HG02885 (cell line): Measurements from ENCODE around the gene AMD1.
"Not testable (repeated sequence)": the region's sequence is repeated elsewhere in the genome, so short reads cannot be mapped to it uniquely, and the experiment has no call there.

ENCODE experiments used
- ATAC-seq: cut with Tn5 transposase; IDR thresholded peaks from one replicate; pipeline ENCODE4 v1.9.1; 2021; ENCODE audit warnings: mild to moderate bottlenecking; ENCODE audit not compliant: unreplicated experiment, poor library complexity

The AMD1 gene

DNA sequence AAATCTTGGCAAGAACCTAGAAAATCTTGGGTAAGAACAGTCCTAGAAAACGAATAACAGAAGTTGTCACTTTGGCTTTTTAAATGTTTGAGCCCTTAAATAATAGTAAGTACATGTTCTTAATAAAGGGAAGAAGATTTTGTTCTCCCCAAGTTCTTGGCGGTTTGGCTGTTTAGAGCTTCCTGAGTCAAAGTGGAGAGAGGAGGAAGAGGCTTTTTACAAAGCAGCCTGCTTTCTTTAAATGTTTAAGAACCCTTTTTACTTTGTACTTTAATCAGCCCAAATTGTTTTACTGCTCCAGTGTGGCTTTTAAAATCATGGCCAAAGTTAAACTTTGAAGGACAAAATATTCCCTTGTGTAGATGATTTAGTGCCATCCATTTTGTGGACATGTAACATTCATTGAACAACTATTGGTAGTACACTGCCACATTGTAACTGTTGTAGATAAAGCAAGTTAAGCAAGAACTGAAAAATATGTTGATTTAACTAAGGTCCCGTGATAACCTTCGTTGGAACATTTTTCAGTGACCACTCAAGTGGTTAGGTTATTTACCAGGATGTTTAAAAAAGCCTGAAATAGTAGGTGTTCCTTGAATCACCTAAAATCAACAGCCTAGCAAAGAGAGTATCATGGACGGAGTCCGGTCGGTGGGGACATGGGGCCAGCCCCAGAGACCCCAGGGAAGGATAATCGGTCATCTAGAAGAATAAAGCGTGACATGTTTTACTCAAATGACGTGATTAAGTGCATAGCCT lies 2.4 kb downstream of the AMD1 start:
- ATAC-seq, result no peak

DNA sequence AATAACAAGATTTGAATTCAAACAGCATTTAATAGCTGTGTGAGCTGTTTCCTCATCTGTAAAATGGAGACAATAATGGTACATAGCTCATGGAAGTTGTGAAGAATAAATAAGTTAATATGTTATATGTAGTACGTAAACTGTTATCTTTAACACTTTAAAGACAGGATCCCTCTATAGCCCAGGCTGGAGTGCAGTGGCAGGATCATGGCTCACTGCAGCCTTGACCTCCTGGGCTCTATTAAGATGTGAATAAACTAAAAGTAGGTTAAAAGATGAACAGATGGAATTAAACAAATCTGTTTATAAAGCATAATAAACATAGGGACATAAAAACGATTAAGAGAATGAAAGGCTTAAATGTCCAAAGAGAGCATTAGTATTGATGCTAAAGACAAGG lies 3.0 kb downstream of the AMD1 start:
- ATAC-seq, result no peak

DNA sequence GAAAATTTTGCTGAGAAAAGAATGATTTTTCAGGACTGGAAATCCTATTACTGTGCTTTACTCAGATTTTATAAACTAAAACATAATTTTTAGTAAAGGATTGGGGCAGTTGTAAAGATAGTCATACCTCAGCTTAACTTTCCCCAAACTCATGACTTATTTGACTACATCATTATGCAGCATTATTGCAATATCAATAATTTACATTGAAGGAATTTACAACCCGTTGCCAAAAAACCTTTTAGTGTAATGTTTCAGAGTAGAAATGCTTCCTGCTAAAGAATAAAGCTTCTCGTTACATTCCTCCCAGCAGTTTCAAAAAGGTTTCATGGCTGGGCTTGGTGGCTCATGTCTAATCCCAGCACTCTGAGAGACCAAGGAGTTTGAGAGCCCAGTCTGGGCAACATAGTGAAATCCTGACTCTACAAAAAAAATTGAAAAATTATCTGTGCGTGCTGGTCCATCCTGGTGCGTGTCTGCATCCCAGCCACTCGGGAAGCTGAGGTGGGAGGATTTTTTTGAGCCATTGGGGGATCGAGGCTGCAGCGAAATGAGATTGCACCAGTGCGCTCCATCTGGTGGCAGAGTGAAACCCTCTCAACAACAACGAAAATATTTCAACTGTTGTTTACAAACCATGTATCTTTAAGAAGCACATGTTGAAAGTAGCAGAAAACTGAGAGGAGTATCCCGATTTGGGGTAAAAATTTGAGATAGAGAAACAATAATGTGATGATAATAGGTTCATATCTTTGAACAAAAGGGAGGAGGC lies 4.4 kb downstream of the AMD1 start:
- ATAC-seq, result no peak

DNA sequence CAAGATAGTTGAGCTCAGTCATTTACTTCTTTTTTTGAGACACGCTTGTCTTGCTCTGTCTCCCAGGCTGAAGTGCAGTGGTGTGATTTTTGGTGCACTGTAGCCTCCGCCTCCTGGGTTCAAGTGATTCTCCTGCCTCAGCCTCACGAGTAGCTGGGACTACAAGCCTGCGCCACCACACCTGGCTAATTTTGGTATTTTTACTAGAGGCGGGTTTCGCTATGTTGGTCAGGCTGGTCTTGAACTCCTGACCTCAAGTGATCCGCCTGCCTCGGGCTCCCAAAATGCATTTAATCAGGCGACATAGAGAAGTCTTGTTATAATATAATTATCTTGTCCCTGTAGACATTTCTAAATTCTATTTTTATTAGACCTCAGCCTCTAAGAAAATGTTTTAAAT lies 6.1 kb downstream of the AMD1 start:
- no peak for ATAC-seq

DNA sequence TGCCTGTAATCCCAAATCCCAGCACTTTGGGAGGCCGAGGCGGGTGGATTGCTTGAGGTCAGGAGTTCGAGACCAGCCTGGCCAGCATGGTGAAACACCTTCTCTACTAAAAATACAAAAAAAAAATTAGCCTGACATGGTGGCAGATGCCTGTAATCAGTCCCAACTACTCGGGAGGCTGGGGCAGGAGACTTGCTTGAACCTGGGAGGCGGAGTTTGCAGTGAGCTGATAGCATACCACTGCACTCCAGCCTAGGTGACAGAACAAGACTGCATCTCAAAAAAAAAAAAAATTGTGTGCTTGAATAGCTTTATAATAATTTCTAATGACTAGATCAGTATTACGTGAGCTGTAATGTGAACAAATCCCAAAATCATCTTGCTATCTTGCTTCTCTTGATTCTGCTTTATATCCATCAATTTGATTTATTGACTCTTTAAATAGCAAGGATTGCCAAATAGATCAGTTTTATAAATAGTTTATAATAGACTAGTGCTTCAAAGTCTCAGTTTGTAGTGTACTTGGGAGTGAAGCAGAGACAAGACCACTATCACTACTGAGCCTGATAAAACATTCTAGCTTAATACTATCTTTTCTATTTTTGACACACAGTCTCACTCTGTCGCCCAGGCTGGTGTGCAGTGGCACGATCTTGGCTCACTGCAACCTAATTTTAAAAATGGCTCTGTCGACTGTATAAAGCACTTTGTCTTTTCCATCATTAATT lies 7.1 kb downstream of the AMD1 start:
- no peak for ATAC-seq

DNA sequence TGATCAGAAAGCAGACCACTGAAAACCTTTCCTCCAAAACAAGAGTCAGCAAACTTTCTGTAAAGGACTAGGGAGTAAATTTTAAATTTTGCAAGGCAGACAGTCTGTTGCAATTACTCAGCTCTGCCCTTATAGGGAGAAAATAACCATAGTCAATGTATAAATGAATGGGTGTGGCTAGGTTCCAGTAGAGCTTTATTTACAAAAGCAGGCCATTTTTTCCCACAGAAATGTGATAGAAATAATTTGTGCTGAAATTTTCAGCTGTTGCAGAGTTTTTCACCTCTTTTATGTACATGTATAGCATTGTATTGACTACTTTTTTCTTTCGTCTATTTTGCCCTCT lies 7.7 kb downstream of the AMD1 start:
- ATAC-seq, result no peak

DNA sequence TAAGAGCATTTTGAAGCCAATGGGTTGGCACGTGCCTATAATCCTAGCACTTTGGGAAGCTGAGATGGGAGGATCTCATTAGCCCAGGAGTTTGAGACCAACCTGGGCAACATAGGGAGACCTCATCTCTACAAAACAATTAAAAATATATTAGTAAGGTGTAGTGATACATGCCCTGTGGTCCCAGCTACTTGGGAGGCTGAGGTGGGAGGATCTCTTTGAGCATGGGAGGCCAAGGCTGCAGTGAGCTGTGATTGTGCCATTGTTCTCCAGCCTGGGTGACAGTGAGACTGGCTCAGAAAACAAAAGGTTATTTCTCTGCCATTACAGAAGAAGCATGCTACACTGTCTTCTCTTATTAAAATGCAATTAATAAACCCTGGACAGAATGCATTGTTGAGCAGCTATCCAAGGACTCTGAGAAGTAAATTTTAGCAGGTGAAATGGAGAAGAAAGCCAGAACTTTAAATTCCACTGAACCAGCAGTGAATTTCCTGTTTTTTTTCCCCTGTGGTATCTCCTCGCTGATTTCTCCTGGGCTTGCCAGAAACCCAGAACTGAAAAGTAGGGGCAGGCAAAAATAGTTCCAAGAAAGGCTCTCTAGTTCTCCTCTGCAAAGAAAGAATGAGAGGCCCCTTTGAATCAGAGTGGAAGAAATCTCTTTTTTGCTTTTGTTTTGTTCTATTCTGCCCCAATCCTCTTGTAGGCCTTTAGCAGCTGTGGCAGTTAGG lies 8.4 kb downstream of the AMD1 start:
- ATAC-seq, result no peak

DNA sequence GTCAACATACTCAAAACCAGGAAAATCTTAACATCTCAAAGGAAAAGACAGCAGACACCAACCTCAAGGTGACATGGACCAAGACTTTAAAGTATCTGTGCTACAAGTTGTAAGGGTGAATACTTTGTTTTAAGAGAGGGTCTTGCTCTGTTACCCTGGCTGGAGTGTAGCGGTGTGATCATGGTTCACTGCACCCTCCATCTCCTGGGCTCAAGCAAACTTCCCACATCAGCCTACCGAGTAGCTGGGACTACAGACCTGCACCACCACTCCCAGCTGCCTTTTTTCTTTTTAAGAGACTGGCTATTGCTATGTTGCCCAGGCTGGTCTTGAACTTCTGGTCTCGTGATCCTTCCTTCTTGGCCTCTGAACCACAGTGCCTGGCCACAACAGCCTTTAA lies 9.7 kb downstream of the AMD1 start:
- ATAC-seq, result no peak

DNA sequence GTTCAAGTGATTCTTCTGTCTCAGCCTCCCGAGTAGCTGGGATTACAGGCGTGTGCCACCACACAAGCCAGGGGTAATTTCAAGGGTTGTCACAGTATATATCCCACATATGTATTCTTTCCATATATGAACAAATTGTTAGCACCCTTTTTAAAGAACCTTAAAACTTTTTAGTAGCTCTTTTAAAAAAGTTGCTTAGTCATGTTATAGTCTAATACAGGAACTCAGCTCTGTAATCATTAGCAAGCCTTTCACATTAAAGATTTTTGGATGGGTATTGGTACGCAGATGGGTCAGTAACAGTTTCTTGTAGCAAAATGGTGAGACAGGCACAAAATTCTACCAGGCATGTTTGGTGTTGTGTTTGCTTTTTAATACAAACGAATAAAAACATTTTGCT lies 10.9 kb downstream of the AMD1 start:
- ATAC-seq, result no peak

DNA sequence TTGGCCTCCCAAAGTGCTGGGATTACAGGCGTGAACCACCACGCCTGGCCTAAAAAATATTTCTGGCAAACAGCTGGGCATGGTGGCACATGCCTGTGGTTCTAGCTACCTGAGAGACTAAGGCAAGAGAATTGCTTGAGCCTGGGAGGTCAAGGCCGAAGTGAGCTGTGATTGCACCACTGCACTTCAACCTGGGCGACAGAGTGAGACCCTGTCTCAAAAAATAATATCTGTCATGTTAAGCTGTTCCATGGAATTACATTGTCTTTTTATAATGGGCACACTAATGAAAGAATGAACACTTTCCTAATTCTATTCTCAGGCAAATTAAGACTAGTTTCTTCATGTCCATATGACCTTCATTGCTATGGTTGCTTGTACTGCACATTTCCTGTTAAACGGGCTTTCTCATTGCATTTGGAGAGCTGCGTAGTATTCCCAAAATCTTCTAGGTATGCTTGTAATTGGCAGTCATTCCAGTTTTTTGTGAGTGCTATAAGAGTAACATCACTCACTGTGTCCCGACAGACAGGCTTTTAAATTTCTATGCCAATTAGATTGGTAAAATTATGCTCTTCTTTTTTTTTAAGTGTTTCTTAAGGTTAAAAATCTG lies 12.1 kb downstream of the AMD1 start:
- no peak for ATAC-seq

DNA sequence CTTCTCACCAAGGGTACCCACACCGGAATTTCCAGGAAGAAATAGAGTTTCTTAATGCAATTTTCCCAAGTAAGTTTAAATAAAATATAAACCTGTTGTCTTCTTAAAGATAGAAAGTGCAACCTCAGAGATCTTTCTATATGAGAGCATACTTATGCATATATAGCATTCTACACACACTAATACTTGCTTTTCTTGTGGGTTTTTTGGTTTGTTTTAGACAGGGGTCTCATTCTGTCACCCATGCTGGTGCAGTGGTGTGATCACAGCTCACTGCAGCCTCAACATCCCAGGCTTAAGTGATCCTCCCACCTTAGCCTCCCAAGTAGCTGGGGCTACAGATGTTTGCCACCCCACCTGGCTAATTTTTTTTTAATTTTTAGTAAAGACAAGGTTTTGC lies 15.7 kb downstream of the AMD1 start:
- no peak for ATAC-seq

DNA sequence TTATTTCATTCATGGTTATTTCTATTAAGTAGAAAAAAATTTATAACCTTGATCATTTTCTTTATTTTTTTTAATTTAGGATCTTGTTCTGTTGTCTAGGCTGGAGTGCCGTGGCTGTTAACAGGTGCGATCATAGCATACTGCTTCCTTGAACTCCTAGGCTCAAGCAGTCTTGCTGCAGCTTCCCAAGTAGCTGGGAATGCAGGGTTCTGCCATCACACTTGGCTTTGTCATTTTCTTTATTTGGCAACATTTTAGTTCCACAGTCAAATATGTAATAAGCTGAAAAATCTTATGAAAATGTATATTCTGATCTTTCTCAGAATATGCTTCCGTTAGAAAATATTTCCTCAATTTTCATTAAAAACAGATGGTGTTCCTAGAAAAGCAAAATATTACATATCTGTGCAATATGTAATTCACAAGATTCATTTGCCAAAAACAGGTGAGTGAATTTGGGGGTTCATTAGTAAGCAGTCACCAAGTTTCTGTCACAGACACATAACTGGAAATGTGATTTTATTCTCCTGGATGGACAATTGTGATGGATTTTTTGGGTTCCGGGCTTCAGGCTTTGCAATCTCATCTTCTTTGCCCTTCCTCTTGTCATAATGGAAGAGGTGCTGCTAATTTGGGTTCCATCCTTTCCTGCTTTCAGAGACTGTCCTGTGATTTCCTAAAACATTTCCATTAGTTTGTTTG lies 21.5 kb downstream of the AMD1 start:
- ATAC-seq, result no peak

DNA sequence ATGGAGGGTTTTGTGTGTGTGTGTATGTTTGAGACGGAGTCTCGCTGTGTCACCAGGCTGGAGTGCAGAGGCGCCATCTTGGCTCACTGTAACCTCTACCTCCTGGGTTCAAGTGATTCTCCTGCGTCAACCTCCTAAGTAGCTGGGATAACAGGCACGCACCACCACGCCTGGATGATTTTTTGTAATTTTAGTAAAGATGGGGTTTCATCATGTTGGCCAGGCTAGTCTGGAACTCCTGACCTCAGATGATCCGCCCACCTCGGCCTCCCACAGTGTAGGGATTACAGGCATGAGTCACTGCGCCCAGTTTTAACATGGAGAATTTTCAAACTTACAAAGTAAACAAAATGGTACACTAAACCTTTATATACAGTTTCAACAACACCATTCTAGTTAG lies 22.8 kb downstream of the AMD1 start:
- ATAC-seq, result no peak

DNA sequence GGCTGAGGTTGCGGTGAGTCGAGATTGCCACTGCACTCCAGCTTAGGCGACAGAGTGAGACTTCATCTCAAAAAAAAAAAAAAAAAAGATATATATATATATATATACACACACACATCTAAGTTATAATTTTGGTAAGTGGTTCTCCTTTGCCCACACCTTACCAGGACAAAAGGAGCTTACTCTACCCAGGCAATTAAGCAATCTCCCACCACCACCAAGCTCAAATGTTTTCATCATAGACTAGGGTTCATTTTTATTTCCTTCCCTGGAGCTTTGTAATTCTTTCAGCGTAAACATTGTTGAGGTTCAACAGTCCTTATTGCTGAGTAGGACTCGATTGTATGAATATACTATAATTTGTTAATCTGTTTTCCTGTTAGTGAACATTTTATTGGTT lies 23.5 kb downstream of the AMD1 start:
- ATAC-seq, result no peak

DNA sequence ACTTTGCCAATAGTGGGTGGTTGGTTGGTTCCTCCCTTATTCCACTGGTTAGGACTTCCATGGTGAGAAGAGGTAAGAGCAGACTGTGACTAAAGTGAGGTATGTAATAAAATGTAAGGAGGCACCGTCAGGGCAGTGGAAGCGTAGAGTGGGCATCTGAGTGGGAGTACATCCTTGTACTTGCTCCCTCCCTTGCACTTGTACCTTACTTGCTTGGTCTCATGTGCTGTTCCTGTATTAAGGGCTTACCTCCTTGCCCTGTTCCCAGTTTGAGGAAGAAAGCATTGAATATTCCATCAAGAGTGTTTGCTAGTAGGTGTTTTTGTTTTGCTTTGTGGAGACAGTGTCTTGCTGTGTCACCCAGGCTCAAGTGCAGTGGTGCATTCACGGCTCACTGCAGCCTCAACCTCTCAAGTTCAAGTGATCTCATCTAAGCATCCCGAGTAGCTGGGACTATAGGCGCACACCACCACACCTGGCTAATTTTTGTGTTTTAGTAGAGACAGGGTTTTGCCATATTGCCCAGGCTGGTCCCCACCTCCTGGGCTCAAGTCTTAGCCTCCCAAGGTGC lies 25.5 kb downstream of the AMD1 start:
- ATAC-seq, result no peak

DNA sequence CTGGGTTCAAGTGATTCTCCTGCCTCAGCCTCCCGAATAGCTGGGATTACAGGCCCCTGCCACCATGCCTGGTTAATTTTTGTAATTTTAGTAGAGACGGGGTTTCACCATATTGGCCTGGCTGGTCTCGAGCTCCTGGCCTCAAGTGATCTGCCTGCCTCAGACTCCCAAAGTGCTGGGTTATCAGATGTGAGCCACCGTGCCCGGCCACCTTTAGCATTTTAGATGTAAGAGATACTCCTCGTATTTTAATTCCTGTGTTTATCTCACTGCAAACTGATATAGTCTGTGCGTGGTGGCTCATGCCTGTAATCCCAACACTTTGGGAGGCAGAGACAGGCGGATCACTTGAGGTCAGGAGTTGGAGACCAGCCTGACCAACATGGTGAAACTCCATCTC lies 27.0 kb downstream of the AMD1 start:
- ATAC-seq, result not testable (repeated sequence)

DNA sequence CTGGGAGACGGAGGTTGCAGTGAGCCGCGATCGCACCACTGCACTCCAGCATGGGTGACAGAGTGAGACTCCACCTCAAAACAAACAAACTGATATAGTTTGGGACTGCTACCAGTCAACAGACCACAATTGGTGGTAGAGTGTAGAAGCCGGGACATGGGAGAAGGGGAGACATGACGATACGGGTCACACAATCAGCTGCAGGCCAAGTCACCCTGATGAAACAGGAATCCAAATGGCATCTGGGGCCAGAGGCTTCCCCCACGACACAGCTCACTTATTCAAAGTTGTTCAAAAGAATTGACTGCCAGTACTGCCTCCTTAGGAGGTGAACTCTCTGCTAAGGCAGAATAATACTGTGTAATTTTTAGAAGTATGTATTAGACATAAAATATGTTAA lies 27.5 kb downstream of the AMD1 start:
- no peak for ATAC-seq

DNA sequence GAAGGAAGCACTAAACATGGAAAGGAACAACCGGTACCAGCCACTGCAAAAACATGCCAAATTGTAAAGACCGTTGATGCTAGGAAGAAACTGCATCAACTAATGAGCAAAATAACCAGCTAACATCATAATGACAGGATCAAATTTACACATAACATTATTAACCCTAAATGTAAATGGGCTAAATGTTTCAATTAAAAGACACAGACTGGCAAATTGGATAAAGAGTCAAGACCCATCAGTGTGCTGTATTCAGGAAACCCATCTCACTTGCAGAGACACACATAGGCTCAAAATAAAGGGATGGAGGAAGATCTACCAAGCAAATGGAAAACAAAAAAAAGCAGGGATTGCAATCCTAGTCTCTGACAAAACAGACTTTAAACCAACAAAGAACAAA lies 31.7 kb downstream of the AMD1 start:
- not testable (repeated sequence) for ATAC-seq

DNA sequence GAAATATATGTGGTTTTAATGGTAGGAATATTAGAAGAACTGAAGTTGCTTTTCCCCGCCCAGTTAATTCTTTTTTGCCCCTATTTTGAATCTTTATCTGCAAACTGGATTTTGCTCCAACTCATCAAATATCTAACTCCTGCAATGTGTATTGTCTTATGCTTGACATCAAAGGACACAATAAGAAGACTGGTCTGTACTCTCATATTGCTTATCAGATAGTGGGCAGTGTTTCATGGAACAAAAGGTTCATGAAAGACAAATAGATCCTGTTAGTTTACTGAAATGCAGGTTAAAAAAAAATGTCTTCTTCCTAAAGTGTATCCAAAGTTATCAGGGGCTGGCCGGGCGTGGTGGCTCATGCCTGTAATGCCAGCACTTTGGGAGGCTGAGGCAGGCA lies 56.2 kb downstream of the AMD1 start:
- ATAC-seq, result no peak
